Measurements from ENCODE around the gene ASCL4.
"Not testable (repeated sequence)": the region's sequence is repeated elsewhere in the genome, so short reads cannot be mapped to it uniquely, and the experiment has no call there.

Gene ASCL4, protein sequence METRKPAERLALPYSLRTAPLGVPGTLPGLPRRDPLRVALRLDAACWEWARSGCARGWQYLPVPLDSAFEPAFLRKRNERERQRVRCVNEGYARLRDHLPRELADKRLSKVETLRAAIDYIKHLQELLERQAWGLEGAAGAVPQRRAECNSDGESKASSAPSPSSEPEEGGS

DNA sequence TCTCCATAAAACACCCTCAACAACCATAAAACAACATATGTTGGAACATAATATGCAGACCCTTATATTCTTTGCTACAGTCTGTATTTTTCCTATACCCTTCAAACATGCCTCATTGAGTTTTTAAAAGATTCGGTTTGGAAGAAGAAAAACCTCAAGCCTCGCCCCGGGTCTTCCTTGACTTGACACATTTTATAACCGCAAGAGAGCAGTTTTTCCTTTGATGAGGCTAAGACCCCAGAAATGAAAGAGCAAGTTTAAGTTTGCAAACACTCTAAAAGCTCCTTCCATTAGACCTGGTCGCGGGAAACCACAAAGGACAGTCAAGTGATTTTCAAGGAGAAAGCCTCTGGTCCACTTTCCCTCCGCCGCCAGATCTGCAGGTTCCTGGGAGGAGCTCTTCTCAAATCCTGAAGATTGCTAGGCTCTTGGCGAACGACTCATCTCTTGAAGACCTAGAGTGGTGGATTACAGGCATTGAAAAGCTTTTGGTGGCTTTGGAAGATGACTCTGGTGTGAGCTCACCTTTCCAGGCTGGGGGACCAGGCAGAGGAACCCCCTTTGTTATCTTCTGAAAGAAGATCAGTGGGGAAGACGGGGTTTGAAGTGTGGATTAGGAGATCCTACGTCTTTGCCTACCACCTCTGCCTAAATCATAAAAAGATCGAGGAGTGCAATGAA is at the start of gene ASCL4:
Gene ASCL4 (plus strand): TSS at position 356 of the 681 bp plus-strand sequence. CDS start 515 bp downstream, outside the sequence.
- peaks cover 78% of the 10 kb centered on the region for H3K27me3 ChIP-seq

DNA sequence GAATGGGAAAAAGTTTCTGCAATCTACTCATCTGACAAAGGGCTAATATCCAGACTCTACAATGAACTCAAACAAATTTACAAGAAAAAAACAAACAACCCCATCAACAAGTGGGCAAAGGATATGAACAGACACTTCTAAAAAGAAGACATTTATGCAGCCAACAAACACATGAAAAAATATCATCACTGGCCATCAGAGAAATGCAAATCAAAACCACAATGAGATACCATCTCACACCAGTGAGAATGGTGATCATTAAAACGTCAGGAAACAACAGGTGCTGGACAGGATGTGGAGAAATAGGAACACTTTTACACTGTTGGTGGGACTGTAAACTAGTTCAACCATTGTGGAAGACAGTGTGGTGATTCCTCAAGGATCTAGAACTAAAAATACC is 47.2 kb upstream of the ASCL4 start:
- H3K9me3 ChIP-seq = not testable (repeated sequence)

More for the DNA sequence above, at the start of gene ASCL4:
- TF ChIP-seq, protein P1, sequence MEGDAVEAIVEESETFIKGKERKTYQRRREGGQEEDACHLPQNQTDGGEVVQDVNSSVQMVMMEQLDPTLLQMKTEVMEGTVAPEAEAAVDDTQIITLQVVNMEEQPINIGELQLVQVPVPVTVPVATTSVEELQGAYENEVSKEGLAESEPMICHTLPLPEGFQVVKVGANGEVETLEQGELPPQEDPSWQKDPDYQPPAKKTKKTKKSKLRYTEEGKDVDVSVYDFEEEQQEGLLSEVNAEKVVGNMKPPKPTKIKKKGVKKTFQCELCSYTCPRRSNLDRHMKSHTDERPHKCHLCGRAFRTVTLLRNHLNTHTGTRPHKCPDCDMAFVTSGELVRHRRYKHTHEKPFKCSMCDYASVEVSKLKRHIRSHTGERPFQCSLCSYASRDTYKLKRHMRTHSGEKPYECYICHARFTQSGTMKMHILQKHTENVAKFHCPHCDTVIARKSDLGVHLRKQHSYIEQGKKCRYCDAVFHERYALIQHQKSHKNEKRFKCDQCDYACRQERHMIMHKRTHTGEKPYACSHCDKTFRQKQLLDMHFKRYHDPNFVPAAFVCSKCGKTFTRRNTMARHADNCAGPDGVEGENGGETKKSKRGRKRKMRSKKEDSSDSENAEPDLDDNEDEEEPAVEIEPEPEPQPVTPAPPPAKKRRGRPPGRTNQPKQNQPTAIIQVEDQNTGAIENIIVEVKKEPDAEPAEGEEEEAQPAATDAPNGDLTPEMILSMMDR (IDR thresholded peaks at IDR 0.05) = no peak
- Histone ChIP-seq H3K4me3 (ENCODE audit: low read depth in 1 of 2, low read length in 1 of 2) (no peak within 1 kb of the TSS), H3K9me3 (no peaks in the 10 kb centered on the region), H3K4me1 (ENCODE audit: control insufficient read depth in 1 of 2, insufficient read depth in 1 of 2, low read depth in 1 of 2, low read length in 1 of 2) (peaks cover 9 to 12% of the 10 kb centered on the region in 2 experiments), H3K36me3 (no peaks in the 10 kb centered on the region), H3K27ac (no peak within 1 kb of the TSS)

DNA sequence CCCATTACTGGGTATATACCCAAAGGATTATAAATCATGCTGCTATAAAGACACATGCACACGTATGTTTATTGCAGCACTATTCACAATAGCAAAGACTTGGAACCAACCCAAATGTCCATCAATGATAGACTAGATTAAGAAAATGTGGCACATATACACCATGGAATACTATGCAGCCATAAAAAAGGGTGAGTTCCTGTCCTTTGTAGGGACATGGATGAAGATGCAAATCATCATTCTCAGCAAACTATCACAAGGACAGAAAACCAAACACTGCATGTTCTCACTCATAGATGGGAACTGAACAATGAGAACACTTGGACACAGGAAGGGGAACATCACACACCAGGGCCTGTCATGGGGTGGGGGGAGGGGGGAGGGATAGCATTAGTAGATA is 46.8 kb upstream of the ASCL4 start:
- not testable (repeated sequence) for H3K36me3 ChIP-seq; H3K9me3 ChIP-seq; H3K27ac ChIP-seq; H3K4me1 ChIP-seq (ENCODE audit: control insufficient read depth in 1 of 2, insufficient read depth in 1 of 2, low read depth in 1 of 2, low read length in 1 of 2); H3K27me3 ChIP-seq; H3K4me3 ChIP-seq (ENCODE audit: low read depth in 1 of 2, low read length in 1 of 2)

More for the DNA sequence above, 47.2 kb upstream of the ASCL4 start:
- H3K27me3 ChIP-seq; H3K4me1 ChIP-seq (ENCODE audit: control insufficient read depth in 1 of 2, insufficient read depth in 1 of 2, low read depth in 1 of 2, low read length in 1 of 2); H3K36me3 ChIP-seq; H3K4me3 ChIP-seq (ENCODE audit: low read depth in 1 of 2, low read length in 1 of 2); H3K27ac ChIP-seq: not testable (repeated sequence)

DNA sequence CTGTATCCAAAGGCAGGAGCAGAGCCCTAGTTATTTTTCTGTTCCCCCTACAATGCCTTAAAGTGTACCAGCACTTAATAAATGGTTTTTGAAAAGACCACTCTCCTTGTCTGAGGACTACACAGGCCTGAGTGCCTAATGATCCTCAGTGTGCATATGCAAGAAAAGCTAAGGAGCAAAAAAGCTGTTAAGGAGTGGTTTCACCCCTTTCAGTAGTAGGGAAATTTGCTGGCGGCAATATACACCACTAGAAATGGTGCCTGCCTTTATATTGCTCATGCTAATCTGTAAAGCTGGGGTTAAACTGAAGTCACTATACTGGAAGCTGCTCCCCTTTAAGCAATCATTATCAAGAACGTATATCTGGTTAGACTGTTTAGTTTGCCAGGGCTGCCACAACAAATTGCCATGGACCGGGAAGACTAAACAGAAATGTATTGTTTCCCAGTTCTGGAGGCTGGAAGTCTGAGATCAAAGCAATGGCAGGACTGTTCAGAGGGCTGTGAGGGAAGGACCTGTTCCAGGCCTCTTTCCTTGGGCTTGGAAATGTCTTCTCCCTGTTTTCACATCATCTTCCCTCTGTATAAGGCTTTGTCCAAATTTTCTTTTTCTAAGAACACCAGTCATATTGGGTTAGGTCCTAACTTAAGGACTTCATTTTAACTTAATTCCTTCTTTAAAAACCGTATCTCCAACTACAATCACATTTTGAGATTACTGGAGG is 43.7 kb upstream of the ASCL4 start:
- Histone ChIP-seq H3K4me1 (ENCODE audit: control insufficient read depth in 1 of 2, insufficient read depth in 1 of 2, low read depth in 1 of 2, low read length in 1 of 2) (no peaks in the 10 kb centered on the region), H3K27me3 (no peaks in the 10 kb centered on the region), H3K27ac (no peak overlapping the region), H3K4me3 (ENCODE audit: low read depth in 1 of 2, low read length in 1 of 2) (no peak overlapping the region), H3K9me3 (no peaks in the 10 kb centered on the region), H3K36me3 (peaks cover 39% of the 10 kb centered on the region)
- TF ChIP-seq, protein P1 (IDR thresholded peaks at IDR 0.05) = no peak

DNA sequence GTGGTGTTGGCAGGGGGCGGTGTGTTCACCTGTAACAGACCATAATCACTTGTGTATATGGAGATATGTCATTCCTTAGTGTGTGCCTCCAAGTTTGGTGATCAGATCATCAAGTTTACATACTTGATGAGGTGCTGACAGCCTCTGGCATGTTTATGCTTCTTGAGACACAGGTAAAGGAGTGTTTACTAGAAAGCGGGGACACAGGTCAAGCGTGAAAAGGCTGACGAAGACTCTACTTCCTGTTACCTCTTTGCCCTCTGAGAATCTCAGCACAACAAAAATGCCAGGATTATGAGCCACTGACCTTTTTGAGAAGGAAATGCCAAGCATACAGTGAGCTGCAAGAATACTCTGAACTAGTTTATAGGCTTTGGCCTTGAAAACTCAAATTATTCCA is 43.1 kb upstream of the ASCL4 start:
- TF ChIP-seq, protein P1 (IDR thresholded peaks at IDR 0.05) = no peak
- Histone ChIP-seq H3K27ac (no peak overlapping the region), H3K4me3 (ENCODE audit: low read depth in 1 of 2, low read length in 1 of 2) (no peak overlapping the region)

DNA sequence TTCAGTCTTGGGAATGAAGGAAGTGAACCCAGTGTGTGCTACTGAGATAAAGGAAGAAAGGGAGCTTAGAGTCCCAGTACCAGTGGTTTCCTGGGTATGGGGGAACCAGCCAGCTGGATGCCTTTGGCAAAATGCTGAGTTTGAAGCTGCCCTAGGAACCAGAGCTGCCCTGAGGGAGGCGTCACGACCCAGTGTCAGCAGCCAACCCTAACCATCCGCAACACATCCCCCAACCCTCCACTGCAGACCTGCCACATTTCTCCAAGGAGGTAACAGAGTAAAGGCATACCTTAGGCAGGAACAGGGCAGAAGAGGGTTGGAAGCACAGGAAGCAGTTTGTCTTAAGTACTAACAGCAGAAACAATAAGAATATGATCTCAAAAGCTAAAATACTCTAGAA is 42.1 kb upstream of the ASCL4 start:
- TF ChIP-seq, protein P1 (IDR thresholded peaks at IDR 0.05) = no peak
- no peak overlapping the region for H3K27ac ChIP-seq
- H3K4me3 ChIP-seq (ENCODE audit: low read depth in 1 of 2, low read length in 1 of 2) = no peak overlapping the region
- peaks cover 52% of the 10 kb centered on the region for H3K36me3 ChIP-seq
- no peaks in the 10 kb centered on the region for H3K27me3 ChIP-seq
- no peaks in the 10 kb centered on the region for H3K9me3 ChIP-seq
- peaks cover 0 to 4% of the 10 kb centered on the region in 2 experiments for H3K4me1 ChIP-seq (ENCODE audit: control insufficient read depth in 1 of 2, insufficient read depth in 1 of 2, low read depth in 1 of 2, low read length in 1 of 2)

More for the DNA sequence above, 43.1 kb upstream of the ASCL4 start:
- H3K27me3 ChIP-seq = no peaks in the 10 kb centered on the region
- H3K9me3 ChIP-seq = no peaks in the 10 kb centered on the region
- peaks cover 44% of the 10 kb centered on the region for H3K36me3 ChIP-seq
- no peaks in the 10 kb centered on the region for H3K4me1 ChIP-seq (ENCODE audit: control insufficient read depth in 1 of 2, insufficient read depth in 1 of 2, low read depth in 1 of 2, low read length in 1 of 2)
